Epithelial cell of esophagus (primary cell): ENCODE measurements around the gene PPIL1.
A peak's percentile ranks its signal among the peaks of the same experiment; 100 is the strongest.

Experiments used
- DNase-seq: peaks from one replicate; pipeline ENCODE4 v3.0.0; 2010; ENCODE audit warnings: low read depth
- H3K4me3 ChIP-seq: 2 replicates; pipeline ENCODE4 v1.5.1; 2011; ENCODE audit warnings: mild to moderate bottlenecking, low read length, control low read depth
- TF ChIP-seq, protein P1 (sequence below): IDR thresholded peaks from 2 replicates; pipeline ENCODE4 v1.5.1; 2011; ENCODE audit warnings: low read depth, mild to moderate bottlenecking, low read length, control low read depth, inconsistent platforms; ENCODE audit not compliant: insufficient read depth; ENCODE audit errors: missing control alignments

PPIL1 gene

GRCh38 chr6:36834576-36835341, 39.8 kb downstream of the PPIL1 start:
- TF ChIP-seq, protein P1, sequence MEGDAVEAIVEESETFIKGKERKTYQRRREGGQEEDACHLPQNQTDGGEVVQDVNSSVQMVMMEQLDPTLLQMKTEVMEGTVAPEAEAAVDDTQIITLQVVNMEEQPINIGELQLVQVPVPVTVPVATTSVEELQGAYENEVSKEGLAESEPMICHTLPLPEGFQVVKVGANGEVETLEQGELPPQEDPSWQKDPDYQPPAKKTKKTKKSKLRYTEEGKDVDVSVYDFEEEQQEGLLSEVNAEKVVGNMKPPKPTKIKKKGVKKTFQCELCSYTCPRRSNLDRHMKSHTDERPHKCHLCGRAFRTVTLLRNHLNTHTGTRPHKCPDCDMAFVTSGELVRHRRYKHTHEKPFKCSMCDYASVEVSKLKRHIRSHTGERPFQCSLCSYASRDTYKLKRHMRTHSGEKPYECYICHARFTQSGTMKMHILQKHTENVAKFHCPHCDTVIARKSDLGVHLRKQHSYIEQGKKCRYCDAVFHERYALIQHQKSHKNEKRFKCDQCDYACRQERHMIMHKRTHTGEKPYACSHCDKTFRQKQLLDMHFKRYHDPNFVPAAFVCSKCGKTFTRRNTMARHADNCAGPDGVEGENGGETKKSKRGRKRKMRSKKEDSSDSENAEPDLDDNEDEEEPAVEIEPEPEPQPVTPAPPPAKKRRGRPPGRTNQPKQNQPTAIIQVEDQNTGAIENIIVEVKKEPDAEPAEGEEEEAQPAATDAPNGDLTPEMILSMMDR, result no peak
- no peak for DNase-seq
- no peak overlapping the region for H3K4me3 ChIP-seq

DNA sequence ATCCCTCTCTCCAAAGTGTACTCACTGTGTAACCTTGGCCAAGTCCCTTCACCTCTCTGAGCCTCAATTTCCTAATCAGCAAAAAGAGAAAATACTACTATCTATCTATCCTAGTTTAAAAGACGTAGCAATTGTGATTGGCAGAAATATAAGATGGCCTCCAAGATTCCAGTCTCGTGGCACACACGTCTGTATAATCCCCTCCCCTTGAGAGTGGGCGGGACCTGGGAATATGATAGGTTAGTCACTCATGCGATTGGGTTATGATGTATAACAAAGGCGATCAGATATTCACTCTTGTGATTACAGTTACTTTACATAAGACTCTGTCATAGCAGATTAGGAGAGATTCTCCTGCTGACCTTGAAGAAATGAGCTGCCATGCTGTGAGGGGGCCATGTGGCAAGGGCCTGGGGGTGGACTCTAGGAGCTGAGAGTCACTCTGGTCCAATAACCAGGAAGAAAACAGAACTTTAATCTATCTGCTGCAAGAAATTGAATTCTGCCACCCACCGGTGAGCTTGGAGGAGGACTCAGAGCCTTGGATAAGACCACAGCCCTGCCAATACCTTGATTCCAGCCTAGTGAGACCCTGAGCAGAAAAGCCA, 41.3 kb downstream of the PPIL1 start:
- no peak for DNase-seq
- TF ChIP-seq, protein P1, result no peak
- no peak overlapping the region for H3K4me3 ChIP-seq

- DNase-seq, result no peak
- TF ChIP-seq, protein P1, result no peak
These were observed 42.3 kb downstream of the PPIL1 start for GRCh38 chr6:36832313-36832712.

DNA sequence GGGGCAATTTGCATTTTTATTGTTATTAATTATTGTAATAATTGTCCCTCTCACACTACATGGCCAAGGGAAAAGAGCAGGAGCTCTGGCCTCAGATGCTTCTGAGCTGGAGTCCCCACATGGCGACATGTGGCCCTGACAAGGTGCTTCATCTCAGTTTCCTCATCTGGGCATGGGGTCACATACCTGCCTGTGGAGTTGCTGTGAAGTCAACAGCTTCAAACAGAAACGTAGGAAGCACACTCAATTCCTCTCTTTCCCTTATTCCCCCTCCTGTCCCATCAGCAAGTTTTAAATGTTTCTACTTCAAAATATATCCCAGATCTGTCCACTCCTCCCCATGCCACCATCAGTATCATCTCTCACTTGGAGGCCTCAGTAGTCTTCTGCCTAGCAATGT, 44.0 kb downstream of the PPIL1 start:
- TF ChIP-seq, protein P1, result no peak
- no peak for DNase-seq
- H3K4me3 ChIP-seq, result no peak overlapping the region

More at GRCh38 chr6:36832313-36832712, 42.3 kb downstream of the PPIL1 start:
- H3K4me3 ChIP-seq, result no peak overlapping the region

GRCh38 chr6:36829919-36830544, 44.6 kb downstream of the PPIL1 start:
- DNase-seq, result no peak
- TF ChIP-seq, protein P1, result no peak
- no peak overlapping the region for H3K4me3 ChIP-seq

- TF ChIP-seq, protein P1, result no peak
- H3K4me3 ChIP-seq, result no peak overlapping the region
- peak; percentile 69 for DNase-seq
These were observed 47.1 kb downstream of the PPIL1 start for GRCh38 chr6:36827261-36828079.
